GM18907 (cell line): Measurements from ENCODE around the gene TRAF1.

Experiments used
- ATAC-seq: cut with Tn5 transposase; IDR thresholded peaks from one replicate; pipeline ENCODE4 v1.9.1; 2021; ENCODE audit warnings: mild to moderate bottlenecking, moderate library complexity; ENCODE audit not compliant: unreplicated experiment

The TRAF1 gene

GRCh38 chr9:120942186-120943001 lies 15.8 kb upstream of the TRAF1 start:
- no peak for ATAC-seq

GRCh38 chr9:120941046-120941770 lies 14.6 kb upstream of the TRAF1 start:
- ATAC-seq = no peak

- no peak for ATAC-seq
These were observed 14.0 kb upstream of the TRAF1 start for GRCh38 chr9:120940573-120940972.

- no peak for ATAC-seq
These were observed 12.3 kb upstream of the TRAF1 start for GRCh38 chr9:120938851-120939250.

- ATAC-seq = no peak
These were observed 11.0 kb upstream of the TRAF1 start for GRCh38 chr9:120937596-120937995.

GRCh38 chr9:120937127-120937526 lies 10.5 kb upstream of the TRAF1 start:
- no peak for ATAC-seq

- ATAC-seq = no peak
These were observed 10.1 kb upstream of the TRAF1 start for GRCh38 chr9:120936764-120937122.

- peak; percentile 42 for ATAC-seq
These were observed 9.6 kb upstream of the TRAF1 start for GRCh38 chr9:120936011-120936763.

GRCh38 chr9:120935383-120935857 lies 8.8 kb upstream of the TRAF1 start:
- no peak for ATAC-seq

- no peak for ATAC-seq
These were observed 7.7 kb upstream of the TRAF1 start for GRCh38 chr9:120934281-120934680.

- ATAC-seq = no peak
These were observed 6.9 kb upstream of the TRAF1 start for GRCh38 chr9:120933310-120934055.

GRCh38 chr9:120932086-120932823 lies 5.7 kb upstream of the TRAF1 start:
- no peak for ATAC-seq

- ATAC-seq = peak; percentile 56
These were observed 4.9 kb upstream of the TRAF1 start for GRCh38 chr9:120931231-120932085.

GRCh38 chr9:120929229-120929791 lies 2.7 kb upstream of the TRAF1 start:
- no peak for ATAC-seq

GRCh38 chr9:120928483-120929228 lies 2.1 kb upstream of the TRAF1 start:
- ATAC-seq = peak; percentile 30

GRCh38 chr9:120928015-120928482 lies 1.5 kb upstream of the TRAF1 start:
- ATAC-seq = no peak

GRCh38 chr9:120927269-120928014 lies 846 bp upstream of the TRAF1 start:
- ATAC-seq = no peak
